ENCODE measurements around the gene TMA16.

DNA sequence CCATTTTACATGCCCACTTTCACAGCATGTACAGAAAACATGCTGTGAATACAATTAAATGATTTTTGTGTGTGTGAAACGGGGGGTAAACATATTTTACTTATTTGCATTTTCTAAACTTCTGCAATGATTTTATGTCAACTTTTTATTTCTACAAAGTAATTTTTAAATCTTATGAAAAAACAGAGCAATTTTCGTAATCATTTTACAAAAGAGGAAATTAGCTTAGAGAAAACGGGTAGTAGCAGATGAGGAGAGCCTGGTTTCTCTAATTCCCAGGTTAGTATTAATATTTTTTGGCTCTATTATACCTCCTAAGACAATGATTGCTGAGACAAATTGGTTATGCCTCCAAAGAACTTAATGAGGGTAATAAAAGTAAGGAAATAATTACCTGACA is 24.1 kb upstream of the TMA16 start:
- TF ChIP-seq, protein P1, sequence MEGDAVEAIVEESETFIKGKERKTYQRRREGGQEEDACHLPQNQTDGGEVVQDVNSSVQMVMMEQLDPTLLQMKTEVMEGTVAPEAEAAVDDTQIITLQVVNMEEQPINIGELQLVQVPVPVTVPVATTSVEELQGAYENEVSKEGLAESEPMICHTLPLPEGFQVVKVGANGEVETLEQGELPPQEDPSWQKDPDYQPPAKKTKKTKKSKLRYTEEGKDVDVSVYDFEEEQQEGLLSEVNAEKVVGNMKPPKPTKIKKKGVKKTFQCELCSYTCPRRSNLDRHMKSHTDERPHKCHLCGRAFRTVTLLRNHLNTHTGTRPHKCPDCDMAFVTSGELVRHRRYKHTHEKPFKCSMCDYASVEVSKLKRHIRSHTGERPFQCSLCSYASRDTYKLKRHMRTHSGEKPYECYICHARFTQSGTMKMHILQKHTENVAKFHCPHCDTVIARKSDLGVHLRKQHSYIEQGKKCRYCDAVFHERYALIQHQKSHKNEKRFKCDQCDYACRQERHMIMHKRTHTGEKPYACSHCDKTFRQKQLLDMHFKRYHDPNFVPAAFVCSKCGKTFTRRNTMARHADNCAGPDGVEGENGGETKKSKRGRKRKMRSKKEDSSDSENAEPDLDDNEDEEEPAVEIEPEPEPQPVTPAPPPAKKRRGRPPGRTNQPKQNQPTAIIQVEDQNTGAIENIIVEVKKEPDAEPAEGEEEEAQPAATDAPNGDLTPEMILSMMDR (conservative IDR thresholded peaks at IDR 0.05 in 1 of 2, IDR thresholded peaks at IDR 0.05 in 1 of 2; ENCODE audit: extremely low read depth in 1 of 2, insufficient read depth in 1 of 2, low read depth in 1 of 2, low read length in 2 of 2), result no peak
- TF ChIP-seq EZH2 (IDR thresholded peaks at IDR 0.05; ENCODE audit: borderline replicate concordance, low read length), result no peak
